ENCODE measurements around the gene RBM8A. TPM values are rescaled to one million over a fixed set of nuclear protein-coding genes. Genes with fewer than 3 reads are reported as not detected.
A peak's percentile ranks its signal among the peaks of the same experiment; 100 is the strongest.

RBM8A gene
- total RNA-seq, 1 donor = 54.3 TPM

- Histone ChIP-seq H3K4me1 (ENCODE audit: insufficient read depth, low read length) (peaks cover 28% of the 10 kb centered on the region), H3K4me2 (ENCODE audit: insufficient read depth, low read length) (peak overlapping the region; percentile 85), H3K27ac (ENCODE audit: low read depth, low read length) (peak overlapping the region; percentile 93), H3K9me3 (ENCODE audit: low read depth, low read length) (no peaks in the 10 kb centered on the region), H2AFZ (ENCODE audit: low read length) (peak overlapping the region; percentile 64), H3K79me2 (ENCODE audit: insufficient read depth, low read length) (no peaks in the 10 kb centered on the region), H3K27me3 (ENCODE audit: insufficient read depth, low read length) (no peaks in the 10 kb centered on the region), H3K4me3 (ENCODE audit: insufficient read depth, low read length) (peak overlapping the region; percentile 46), H4K20me1 (ENCODE audit: insufficient read depth, low read length) (no peaks in the 10 kb centered on the region), H3K36me3 (ENCODE audit: insufficient read depth, low read length) (no peaks in the 10 kb centered on the region)
- TF ChIP-seq CTCF (IDR thresholded peaks at IDR 0.05; ENCODE audit: extremely low read depth, low read depth, low read length) = peak; percentile 99
- peak; percentile 97 for DNase-seq (ENCODE audit: insufficient read length, low spot score, missing footprints)
Measured at GRCh38 chr1:145891587-145892485, 35.4 kb downstream of the RBM8A start.

GRCh38 chr1:145891143-145891542, 36.1 kb downstream of the RBM8A start:
- Histone ChIP-seq H2AFZ (ENCODE audit: low read length) (peak overlapping the region; percentile 64), H3K4me2 (ENCODE audit: insufficient read depth, low read length) (peak overlapping the region; percentile 85), H4K20me1 (ENCODE audit: insufficient read depth, low read length) (no peaks in the 10 kb centered on the region), H3K4me3 (ENCODE audit: insufficient read depth, low read length) (peak overlapping the region; percentile 40), H3K9me3 (ENCODE audit: low read depth, low read length) (no peaks in the 10 kb centered on the region), H3K79me2 (ENCODE audit: insufficient read depth, low read length) (no peaks in the 10 kb centered on the region), H3K4me1 (ENCODE audit: insufficient read depth, low read length) (peaks cover 30% of the 10 kb centered on the region), H3K27me3 (ENCODE audit: insufficient read depth, low read length) (no peaks in the 10 kb centered on the region), H3K36me3 (ENCODE audit: insufficient read depth, low read length) (no peaks in the 10 kb centered on the region), H3K27ac (ENCODE audit: low read depth, low read length) (peak overlapping the region; percentile 93)
- no peak for TF ChIP-seq CTCF (IDR thresholded peaks at IDR 0.05; ENCODE audit: extremely low read depth, low read depth, low read length)
- no peak for DNase-seq (ENCODE audit: insufficient read length, low spot score, missing footprints)

GRCh38 chr1:145889722-145890121, 37.6 kb downstream of the RBM8A start:
- H3K27ac ChIP-seq (ENCODE audit: low read depth, low read length) = no peak overlapping the region
- H3K4me2 ChIP-seq (ENCODE audit: insufficient read depth, low read length) = no peak overlapping the region
- H3K27me3 ChIP-seq (ENCODE audit: insufficient read depth, low read length) = no peaks in the 10 kb centered on the region
- peaks cover 39% of the 10 kb centered on the region for H3K4me1 ChIP-seq (ENCODE audit: insufficient read depth, low read length)
- no peaks in the 10 kb centered on the region for H3K79me2 ChIP-seq (ENCODE audit: insufficient read depth, low read length)
- no peak for DNase-seq (ENCODE audit: insufficient read length, low spot score, missing footprints)
- no peak overlapping the region for H2AFZ ChIP-seq (ENCODE audit: low read length)
- H3K4me3 ChIP-seq (ENCODE audit: insufficient read depth, low read length) = no peak overlapping the region
- no peaks in the 10 kb centered on the region for H3K9me3 ChIP-seq (ENCODE audit: low read depth, low read length)
- no peaks in the 10 kb centered on the region for H4K20me1 ChIP-seq (ENCODE audit: insufficient read depth, low read length)
- no peaks in the 10 kb centered on the region for H3K36me3 ChIP-seq (ENCODE audit: insufficient read depth, low read length)
- TF ChIP-seq CTCF (IDR thresholded peaks at IDR 0.05; ENCODE audit: extremely low read depth, low read depth, low read length) = no peak

DNA sequence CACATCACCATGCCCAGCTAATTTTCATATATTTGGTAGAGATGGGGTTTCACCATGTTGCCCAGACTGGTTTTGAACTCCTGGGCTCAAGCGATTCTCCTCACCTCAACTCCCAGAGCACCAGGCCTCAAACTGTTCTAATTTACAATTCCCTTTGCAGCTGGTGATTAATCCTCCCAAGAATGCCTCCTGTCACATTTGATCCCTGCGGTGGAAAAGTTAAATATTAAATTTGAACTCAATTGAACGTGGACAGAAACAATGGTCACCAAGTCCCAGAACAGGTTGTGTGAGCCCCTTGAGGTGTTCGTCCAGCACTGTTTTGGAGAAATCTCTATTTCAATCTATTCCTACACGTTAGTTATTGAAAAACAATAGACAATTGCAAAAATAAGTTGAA, 39.7 kb downstream of the RBM8A start:
- DNase-seq (ENCODE audit: insufficient read length, low spot score, missing footprints) = no peak

More for the DNA sequence above, 39.7 kb downstream of the RBM8A start:
- Histone ChIP-seq H3K79me2 (ENCODE audit: insufficient read depth, low read length) (no peaks in the 10 kb centered on the region), H3K4me2 (ENCODE audit: insufficient read depth, low read length) (no peak overlapping the region), H3K27me3 (ENCODE audit: insufficient read depth, low read length) (no peaks in the 10 kb centered on the region), H3K4me3 (ENCODE audit: insufficient read depth, low read length) (no peak overlapping the region), H3K4me1 (ENCODE audit: insufficient read depth, low read length) (peaks cover 40% of the 10 kb centered on the region), H2AFZ (ENCODE audit: low read length) (no peak overlapping the region), H3K36me3 (ENCODE audit: insufficient read depth, low read length) (no peaks in the 10 kb centered on the region), H3K9me3 (ENCODE audit: low read depth, low read length) (no peaks in the 10 kb centered on the region), H3K27ac (ENCODE audit: low read depth, low read length) (no peak overlapping the region), H4K20me1 (ENCODE audit: insufficient read depth, low read length) (no peaks in the 10 kb centered on the region)
- TF ChIP-seq CTCF (IDR thresholded peaks at IDR 0.05; ENCODE audit: extremely low read depth, low read depth, low read length) = no peak

Measured in osteoblast (primary cell).